Dendritic cell treated with granulocyte-macrophage colony-stimulating factor and Interleukin-4, amounts not matched to agents 40 ng/mL and 50 ng/mL, for 4 days (primary cell): ENCODE measurements around the gene ITGB1.
A peak's percentile ranks its signal among the peaks of the same experiment; 100 is the strongest.
"Not testable (repeated sequence)": the region's sequence is repeated elsewhere in the genome, so short reads cannot be mapped to it uniquely, and the experiment has no call there.

Source experiments
- H3K27ac Mint-ChIP-seq: one replicate; pipeline ENCODE4 v1.8.0; 2022; ENCODE audit warnings: mild to moderate bottlenecking, mixed read lengths
- H3K27me3 Mint-ChIP-seq: one replicate; pipeline ENCODE4 v1.8.0; 2022; ENCODE audit warnings: mild to moderate bottlenecking, mixed read lengths
- H3K36me3 Mint-ChIP-seq: one replicate; pipeline ENCODE4 v1.8.0; 2022; ENCODE audit warnings: low read depth, mixed read lengths
- H3K4me1 Mint-ChIP-seq: one replicate; pipeline ENCODE4 v1.8.0; 2022; ENCODE audit warnings: low read depth, mixed read lengths
- H3K4me3 Mint-ChIP-seq: one replicate; pipeline ENCODE4 v1.8.0; 2022; ENCODE audit warnings: mild to moderate bottlenecking, moderate library complexity, mixed read lengths
- H3K9me3 Mint-ChIP-seq: one replicate; pipeline ENCODE4 v1.8.0; 2022; ENCODE audit warnings: mixed read lengths
- intact Hi-C: fragments of 100-400 bp; cut with micrococcal nuclease; formaldehyde crosslinking; loops from one replicate; pipeline ENCODE4 v1.15.0; 2022

The ITGB1 gene

DNA sequence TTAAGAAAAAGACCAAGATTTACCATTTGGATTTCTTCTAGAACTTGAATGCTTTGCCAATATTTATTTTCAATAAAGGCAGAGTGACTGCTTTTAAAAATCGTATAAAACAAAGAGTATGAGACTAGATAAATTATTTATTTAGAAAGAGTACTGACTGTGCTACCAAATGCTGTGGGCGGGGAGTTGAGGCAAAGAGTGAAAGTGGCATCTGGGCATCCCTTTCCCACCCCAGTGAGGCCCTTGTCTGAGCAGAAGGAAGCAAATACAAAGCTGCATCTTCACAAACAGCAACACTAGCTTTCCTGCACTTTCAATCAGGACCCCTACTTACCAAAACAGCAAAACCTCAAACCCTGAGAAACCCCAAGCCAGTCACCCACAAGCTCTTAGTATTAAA is 34.9 kb downstream of the ITGB1 start:
- no peak overlapping the region for H3K27ac Mint-ChIP-seq
- H3K4me3 Mint-ChIP-seq = no peak overlapping the region
- no peaks in the 10 kb centered on the region for H3K9me3 Mint-ChIP-seq
- peaks cover 96% of the 10 kb centered on the region for H3K36me3 Mint-ChIP-seq
- no peaks in the 10 kb centered on the region for H3K27me3 Mint-ChIP-seq
- no peaks in the 10 kb centered on the region for H3K4me1 Mint-ChIP-seq
- intact Hi-C loops = no loop called here

DNA sequence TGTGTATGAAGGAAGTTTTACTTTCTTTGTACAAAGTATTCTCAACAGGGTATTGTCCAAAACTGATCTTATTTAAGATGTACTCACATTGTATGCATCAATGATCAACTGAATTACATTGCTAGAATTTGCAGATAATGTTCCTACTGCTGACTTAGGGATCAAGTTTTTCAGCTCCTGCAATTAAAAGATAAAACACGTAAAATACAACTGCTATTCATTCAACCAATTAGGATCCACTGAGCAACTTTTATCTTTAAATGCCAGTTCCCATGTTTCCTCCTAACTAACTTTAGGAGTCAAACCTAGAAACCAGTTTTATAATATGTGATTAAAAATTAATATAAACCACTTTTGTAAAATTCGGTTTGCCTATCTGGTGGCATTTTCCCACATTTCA is 35.9 kb downstream of the ITGB1 start:
- no peaks in the 10 kb centered on the region for H3K4me1 Mint-ChIP-seq
- no peak overlapping the region for H3K4me3 Mint-ChIP-seq
- H3K9me3 Mint-ChIP-seq = no peaks in the 10 kb centered on the region
- no peaks in the 10 kb centered on the region for H3K27me3 Mint-ChIP-seq
- H3K27ac Mint-ChIP-seq = no peak overlapping the region
- H3K36me3 Mint-ChIP-seq = peaks cover 96% of the 10 kb centered on the region
- intact Hi-C loops = no loop called here

DNA sequence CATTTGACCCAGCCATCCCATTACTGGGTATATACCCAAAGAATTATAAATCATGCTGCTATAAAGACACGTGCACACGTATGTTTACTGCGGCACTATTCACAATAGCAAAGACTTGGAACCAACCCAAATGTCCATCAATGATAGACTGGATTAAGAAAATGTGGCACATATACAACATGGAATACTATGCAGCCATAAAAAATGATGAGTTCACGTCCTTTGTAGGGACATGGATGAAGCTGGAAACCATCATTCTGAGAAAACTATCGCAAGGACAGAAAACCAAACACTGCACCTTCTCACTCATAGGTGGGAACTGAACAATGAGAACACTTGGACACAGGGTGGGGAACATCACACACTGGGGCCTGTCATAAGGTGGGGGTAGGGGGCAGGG is 40.2 kb downstream of the ITGB1 start:
- H3K4me3 Mint-ChIP-seq, intact Hi-C loops, H3K9me3 Mint-ChIP-seq, H3K27ac Mint-ChIP-seq, H3K27me3 Mint-ChIP-seq, H3K4me1 Mint-ChIP-seq: not testable (repeated sequence)
- H3K36me3 Mint-ChIP-seq = peaks cover 96% of the 10 kb centered on the region

DNA sequence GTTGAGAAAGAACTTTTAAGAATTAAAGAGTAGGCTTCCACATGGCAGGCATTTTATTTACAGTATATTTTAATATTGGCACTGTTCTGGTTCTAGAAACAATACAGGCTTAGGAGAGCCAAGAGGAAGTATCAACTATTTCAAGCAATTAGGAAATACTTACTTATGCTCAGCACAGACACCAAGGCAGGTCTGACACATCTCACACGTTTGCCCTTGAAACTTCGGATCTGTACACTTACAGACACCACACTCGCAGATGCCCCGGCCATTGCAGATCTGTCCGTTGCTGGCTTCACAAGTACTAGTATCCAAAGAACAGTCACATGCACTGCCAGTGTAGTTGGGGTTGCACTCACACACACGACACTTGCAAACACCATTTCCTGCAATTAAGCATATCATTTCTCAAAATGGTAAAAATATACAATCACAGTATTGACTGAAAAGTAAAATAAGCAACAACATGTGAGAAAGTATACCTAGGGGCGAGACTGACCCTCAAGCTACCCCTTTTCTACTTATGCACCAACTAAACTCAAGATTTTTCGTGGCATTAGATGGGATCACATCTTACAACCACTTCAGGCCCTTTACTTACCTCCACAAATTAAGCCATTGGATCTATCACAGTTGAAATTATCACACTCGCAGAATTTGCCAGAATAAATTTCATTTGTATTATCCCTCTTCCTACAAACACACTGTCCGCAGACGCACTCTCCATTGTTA is 46.6 kb downstream of the ITGB1 start:
- Mint-ChIP-seq H3K9me3 (no peaks in the 10 kb centered on the region), H3K36me3 (peaks cover 91% of the 10 kb centered on the region), H3K4me1 (no peaks in the 10 kb centered on the region), H3K27me3 (no peaks in the 10 kb centered on the region), H3K27ac (no peak overlapping the region), H3K4me3 (no peak overlapping the region)
- intact Hi-C loops = no loop called here

DNA sequence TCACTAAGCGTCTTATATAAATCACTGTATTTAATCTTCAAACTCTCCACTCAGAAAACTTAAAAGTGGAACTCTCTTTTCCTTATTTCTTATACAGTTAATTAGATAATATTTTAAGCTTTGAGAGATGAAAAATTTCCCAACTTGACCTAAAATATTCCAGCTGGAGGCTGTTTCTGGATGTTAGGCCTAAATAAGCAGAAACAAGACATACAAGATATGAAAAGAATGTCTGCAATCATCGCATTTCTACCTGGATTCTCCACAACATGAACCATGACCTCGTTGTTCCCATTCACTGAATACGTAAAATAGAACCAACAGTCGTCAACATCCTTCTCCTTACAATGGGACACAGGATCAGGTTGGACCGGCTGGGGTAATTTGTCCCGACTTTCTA is 48.1 kb downstream of the ITGB1 start:
- H3K9me3 Mint-ChIP-seq, H3K27me3 Mint-ChIP-seq, H3K27ac Mint-ChIP-seq, intact Hi-C loops, H3K4me1 Mint-ChIP-seq, H3K4me3 Mint-ChIP-seq: not testable (repeated sequence)
- peaks cover 87% of the 10 kb centered on the region for H3K36me3 Mint-ChIP-seq

DNA sequence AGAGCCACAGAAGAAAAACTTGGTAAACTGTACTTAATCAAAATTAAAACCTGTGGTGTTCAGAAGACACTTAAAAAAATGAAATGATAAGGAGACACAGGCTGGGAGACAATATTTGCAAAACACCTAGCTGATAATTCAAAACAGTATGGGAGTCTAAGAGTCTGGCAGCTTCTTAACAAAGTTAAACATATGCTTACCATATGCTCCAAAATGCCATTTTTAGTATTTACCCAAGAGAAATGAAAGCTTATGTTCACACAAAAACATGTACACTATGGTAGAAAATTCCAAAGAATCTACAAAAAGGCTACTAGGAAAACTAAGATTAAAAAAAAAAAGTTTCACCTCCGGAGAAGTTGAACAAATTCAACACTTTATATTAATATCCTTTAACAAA is 48.6 kb downstream of the ITGB1 start:
- no peak overlapping the region for H3K4me3 Mint-ChIP-seq

DNA sequence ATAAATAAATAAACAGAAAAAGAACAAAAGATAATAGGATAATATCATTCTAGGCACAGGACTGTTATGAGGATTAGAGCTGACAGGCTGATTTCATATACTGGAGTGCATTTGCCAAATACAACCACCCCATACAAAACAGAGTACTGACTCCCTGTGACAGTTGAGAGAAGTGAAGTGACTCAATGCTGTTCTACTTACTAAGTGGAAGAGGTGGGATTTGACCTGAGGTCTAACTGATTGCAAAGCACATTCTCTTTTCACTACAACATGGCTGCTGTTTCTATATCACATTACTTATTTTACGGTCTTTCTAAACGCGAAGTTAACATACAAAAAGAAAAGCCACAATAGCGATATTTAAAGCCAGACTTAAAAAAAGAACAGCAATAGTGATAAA is 51.4 kb downstream of the ITGB1 start:
- H3K4me3 Mint-ChIP-seq = no peak overlapping the region
- no peak overlapping the region for H3K27ac Mint-ChIP-seq
- intact Hi-C loops = no loop called here
- H3K4me1 Mint-ChIP-seq = no peaks in the 10 kb centered on the region
- peaks cover 78% of the 10 kb centered on the region for H3K36me3 Mint-ChIP-seq
- H3K27me3 Mint-ChIP-seq = no peaks in the 10 kb centered on the region
- H3K9me3 Mint-ChIP-seq = no peaks in the 10 kb centered on the region

More for the DNA sequence above, 48.6 kb downstream of the ITGB1 start:
- H3K36me3 Mint-ChIP-seq = peaks cover 82% of the 10 kb centered on the region
- intact Hi-C loops = no loop called here
- no peak overlapping the region for H3K27ac Mint-ChIP-seq
- H3K27me3 Mint-ChIP-seq = no peaks in the 10 kb centered on the region
- no peaks in the 10 kb centered on the region for H3K4me1 Mint-ChIP-seq
- no peaks in the 10 kb centered on the region for H3K9me3 Mint-ChIP-seq

DNA sequence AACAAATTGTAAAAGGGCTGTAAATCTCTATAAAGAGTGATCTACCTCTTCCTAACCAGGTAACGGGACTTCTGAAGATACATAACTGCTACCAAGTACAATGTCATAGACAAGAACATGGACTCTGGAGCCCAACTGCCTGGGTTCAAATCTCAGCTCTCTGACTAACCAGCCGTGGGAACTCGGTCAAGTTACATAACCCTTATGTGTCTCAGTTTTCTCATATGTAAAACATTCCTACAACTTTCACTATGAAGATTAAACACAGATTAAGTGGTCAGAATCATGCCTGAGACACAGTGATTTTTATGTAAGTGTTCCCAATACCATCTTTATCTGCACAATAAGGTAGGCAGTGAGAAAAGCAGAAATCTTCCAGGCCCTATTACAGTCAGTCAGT is 52.6 kb downstream of the ITGB1 start:
- no peak overlapping the region for H3K4me3 Mint-ChIP-seq
- H3K4me1 Mint-ChIP-seq = no peaks in the 10 kb centered on the region
- intact Hi-C loops = no loop called here
- no peak overlapping the region for H3K27ac Mint-ChIP-seq
- H3K36me3 Mint-ChIP-seq = peaks cover 73% of the 10 kb centered on the region
- H3K9me3 Mint-ChIP-seq = no peaks in the 10 kb centered on the region
- no peaks in the 10 kb centered on the region for H3K27me3 Mint-ChIP-seq

DNA sequence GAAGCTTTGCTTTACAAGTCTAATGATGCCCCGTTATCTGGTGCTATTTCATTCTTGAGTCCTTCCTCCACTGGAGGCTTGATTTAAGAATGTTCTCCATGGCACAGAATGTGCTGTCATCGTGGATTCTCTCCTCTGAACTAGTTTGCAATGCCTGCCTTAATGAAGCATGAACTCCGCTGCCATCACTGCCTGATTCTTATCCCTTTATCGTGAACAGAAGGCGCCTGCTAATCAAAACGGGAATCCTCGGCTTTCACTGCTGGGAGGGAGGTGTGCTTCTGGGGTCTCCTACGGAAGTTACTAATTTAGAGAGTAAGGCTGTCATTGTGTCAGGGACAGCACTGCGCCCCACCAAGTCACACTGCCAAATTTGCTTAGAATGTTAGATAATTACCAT is 56.2 kb downstream of the ITGB1 start:
- H3K27ac Mint-ChIP-seq = no peak overlapping the region
- peaks cover 74% of the 10 kb centered on the region for H3K36me3 Mint-ChIP-seq
- H3K27me3 Mint-ChIP-seq = no peaks in the 10 kb centered on the region
- no peaks in the 10 kb centered on the region for H3K4me1 Mint-ChIP-seq
- no peak overlapping the region for H3K4me3 Mint-ChIP-seq
- intact Hi-C loops = no loop called here
- no peaks in the 10 kb centered on the region for H3K9me3 Mint-ChIP-seq

DNA sequence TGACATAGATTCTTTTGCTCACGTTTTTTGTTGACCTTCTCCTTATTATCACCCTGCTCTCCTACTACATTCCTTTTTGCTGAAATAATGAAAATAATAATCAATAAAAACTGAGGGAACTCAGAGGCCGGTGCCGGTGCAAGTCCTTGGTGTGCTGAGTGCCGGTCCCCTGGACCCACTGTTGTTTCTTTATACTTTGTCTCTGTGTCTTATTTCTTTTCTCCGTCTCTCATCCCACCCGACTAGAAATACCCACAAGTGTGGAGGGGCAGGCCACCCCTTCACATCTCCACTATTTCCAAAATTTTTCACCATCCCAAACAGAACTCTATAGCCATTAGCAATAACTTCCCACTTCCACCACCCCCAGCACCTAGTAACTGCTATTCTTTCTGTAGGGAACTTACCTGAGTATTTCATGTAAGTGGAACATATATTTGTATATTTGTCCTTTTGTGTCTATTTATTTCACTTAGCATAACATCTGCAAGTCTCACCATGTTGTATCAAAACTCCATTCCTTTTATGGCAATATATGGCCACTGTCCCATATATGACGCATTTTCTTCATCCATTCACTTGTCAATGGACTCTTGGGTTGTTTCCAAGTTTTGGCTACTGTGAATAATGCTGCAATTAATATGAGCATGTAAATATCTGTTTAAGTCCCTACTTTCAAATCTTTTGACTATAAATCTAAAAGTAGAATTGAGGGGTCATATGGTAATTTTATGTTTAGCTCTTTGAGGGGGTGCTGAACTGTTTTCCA is 62.6 kb downstream of the ITGB1 start:
- H3K27ac Mint-ChIP-seq, H3K4me3 Mint-ChIP-seq, intact Hi-C loops, H3K27me3 Mint-ChIP-seq, H3K9me3 Mint-ChIP-seq, H3K4me1 Mint-ChIP-seq: not testable (repeated sequence)
- peaks cover 54% of the 10 kb centered on the region for H3K36me3 Mint-ChIP-seq

DNA sequence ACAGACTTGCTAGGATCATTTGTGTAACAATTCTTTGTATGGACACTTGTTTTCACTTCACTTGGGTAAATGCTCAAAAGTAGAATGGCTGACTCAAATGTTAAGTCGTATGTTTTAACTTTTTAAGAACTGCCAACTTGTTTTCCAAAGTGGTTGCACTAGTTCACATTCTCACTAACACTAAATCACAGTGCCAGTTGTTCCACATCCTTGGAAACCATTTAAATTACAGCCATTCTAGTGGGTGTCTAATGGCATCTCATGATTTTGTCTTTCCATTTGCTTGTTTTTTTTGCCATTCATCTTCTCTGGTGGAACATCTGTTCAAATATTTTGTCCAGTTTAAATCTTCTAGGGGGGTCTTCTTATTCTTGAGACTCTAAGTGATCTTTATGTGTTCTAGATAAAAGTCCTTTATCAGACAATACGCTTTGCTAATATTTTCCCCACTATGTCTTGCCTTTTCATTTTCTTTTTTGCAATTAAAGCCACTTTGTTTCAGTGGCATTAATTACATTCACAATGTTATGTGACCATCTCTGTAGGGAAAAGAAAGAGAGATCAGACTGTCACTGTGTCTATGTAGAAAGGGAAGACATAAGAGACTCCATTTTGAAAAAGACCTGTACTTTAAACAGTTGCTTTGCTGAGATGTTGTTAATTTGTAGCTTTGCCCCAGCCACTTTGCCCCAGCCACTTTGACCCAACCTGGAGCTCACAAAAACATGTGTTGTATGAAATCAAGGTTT is 63.9 kb downstream of the ITGB1 start:
- no peaks in the 10 kb centered on the region for H3K27me3 Mint-ChIP-seq
- no peaks in the 10 kb centered on the region for H3K4me1 Mint-ChIP-seq
- intact Hi-C loops = no loop called here

DNA sequence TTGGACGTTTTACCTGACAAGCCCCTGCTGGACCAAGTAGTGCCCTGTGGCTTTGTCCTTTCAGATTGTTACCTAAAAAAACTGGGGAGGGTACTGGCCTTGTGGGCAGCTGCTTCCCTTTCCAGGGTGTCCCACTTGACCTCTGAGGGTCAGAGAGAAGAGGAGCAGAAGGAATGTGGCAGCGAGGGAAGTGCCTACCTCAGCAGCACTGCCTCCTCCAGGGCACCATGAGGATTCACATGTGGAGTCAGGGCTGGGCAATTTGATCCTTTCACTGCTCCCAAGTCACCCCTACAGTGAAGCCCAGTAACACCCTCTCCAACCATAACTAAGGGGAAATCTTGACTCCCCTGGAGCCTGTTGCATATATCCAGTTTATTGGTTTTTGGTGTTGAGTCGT is 64.6 kb downstream of the ITGB1 start:
- Mint-ChIP-seq H3K27ac (peak overlapping the region; percentile 41), H3K9me3 (no peaks in the 10 kb centered on the region), H3K27me3 (no peaks in the 10 kb centered on the region), H3K36me3 (peaks cover 36% of the 10 kb centered on the region), H3K4me1 (no peaks in the 10 kb centered on the region), H3K4me3 (no peak overlapping the region)
- intact Hi-C loops = no loop called here

More for the DNA sequence above, 63.9 kb downstream of the ITGB1 start:
- Mint-ChIP-seq H3K36me3 (peaks cover 42% of the 10 kb centered on the region), H3K4me3 (no peak overlapping the region), H3K27ac (no peak overlapping the region), H3K9me3 (no peaks in the 10 kb centered on the region)

DNA sequence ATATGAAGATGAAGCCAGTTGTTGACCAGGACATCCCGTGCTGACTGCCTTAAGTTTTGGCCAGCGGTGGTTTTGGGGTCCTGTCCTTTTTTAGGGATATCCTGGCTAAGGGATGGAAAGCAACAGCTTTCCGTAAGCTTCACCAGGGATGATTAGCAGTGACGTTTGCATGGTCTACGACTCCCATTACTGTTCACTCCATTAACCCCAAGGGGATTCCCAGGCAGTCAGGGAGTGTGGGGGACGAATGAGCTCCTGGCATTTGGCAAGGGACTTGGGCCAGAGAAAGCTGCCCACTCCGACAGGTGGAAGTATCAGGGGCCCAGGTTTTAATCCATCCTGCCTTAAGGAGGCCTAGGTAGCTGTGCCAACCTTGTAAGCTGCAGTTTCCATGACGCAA is 66.8 kb downstream of the ITGB1 start:
- intact Hi-C loops = no loop called here
- Mint-ChIP-seq H3K27me3 (no peaks in the 10 kb centered on the region), H3K9me3 (no peaks in the 10 kb centered on the region), H3K36me3 (peaks cover 15% of the 10 kb centered on the region), H3K4me3 (no peak overlapping the region), H3K27ac (no peak overlapping the region), H3K4me1 (no peaks in the 10 kb centered on the region)

DNA sequence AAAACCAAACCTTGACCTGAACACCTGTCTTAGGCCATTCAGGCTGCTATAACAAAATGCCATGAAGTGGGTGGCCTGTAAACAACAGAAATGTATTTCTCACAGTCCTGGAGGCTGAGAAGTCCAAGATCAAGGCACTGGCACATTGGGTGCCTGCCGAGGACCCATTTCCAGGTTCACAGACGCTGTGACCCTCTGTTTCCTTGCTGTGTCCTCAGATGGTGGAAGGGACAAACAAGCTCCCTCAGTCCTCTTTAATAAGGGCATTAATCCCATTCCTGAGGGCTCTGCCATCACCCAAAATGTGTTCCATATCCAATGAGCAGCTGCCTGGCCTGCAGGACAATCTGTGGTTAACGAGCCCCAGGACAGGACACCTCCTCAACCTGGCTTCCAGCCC is 67.6 kb downstream of the ITGB1 start:
- Mint-ChIP-seq H3K4me3 (no peak overlapping the region), H3K4me1 (no peaks in the 10 kb centered on the region), H3K27ac (no peak overlapping the region), H3K9me3 (no peaks in the 10 kb centered on the region), H3K36me3 (peaks cover 6% of the 10 kb centered on the region), H3K27me3 (no peaks in the 10 kb centered on the region)
- intact Hi-C loops = no loop called here
